Cardiac fibroblast (primary cell): ENCODE measurements around the gene LRP1B.
"Not testable (repeated sequence)": the region's sequence is repeated elsewhere in the genome, so short reads cannot be mapped to it uniquely, and the experiment has no call there.

Experiments used
- DNase-seq, 2 donors: peaks; one replicate each; pipeline versions ENCODE4 v3.0.0 to v3.0.0-alpha.2; 2010; ENCODE audit warnings: low read depth in 2 of 2
- H3K4me3 ChIP-seq, 2 donors: replicated peaks in 1 of 2; 1 replicate in 1 of 2; 2 replicates in 1 of 2; pipeline ENCODE4 v1.5.1; 2011; ENCODE audit warnings: low read depth in 2 of 2, low read length in 2 of 2, mild to moderate bottlenecking in 2 of 2, moderate library complexity in 1 of 2
- TF ChIP-seq, protein P1 (sequence below): IDR thresholded peaks from one replicate; pipeline ENCODE4 v1.5.1; 2011; ENCODE audit warnings: low read depth, mild to moderate bottlenecking, low read length, inconsistent platforms

Gene LRP1B

GRCh38 chr2:141835103-141835502 lies 295.7 kb downstream of the LRP1B start:
- DNase-seq: no peak
- no peak overlapping the region for H3K4me3 ChIP-seq
- TF ChIP-seq, protein P1, sequence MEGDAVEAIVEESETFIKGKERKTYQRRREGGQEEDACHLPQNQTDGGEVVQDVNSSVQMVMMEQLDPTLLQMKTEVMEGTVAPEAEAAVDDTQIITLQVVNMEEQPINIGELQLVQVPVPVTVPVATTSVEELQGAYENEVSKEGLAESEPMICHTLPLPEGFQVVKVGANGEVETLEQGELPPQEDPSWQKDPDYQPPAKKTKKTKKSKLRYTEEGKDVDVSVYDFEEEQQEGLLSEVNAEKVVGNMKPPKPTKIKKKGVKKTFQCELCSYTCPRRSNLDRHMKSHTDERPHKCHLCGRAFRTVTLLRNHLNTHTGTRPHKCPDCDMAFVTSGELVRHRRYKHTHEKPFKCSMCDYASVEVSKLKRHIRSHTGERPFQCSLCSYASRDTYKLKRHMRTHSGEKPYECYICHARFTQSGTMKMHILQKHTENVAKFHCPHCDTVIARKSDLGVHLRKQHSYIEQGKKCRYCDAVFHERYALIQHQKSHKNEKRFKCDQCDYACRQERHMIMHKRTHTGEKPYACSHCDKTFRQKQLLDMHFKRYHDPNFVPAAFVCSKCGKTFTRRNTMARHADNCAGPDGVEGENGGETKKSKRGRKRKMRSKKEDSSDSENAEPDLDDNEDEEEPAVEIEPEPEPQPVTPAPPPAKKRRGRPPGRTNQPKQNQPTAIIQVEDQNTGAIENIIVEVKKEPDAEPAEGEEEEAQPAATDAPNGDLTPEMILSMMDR: no peak

DNA sequence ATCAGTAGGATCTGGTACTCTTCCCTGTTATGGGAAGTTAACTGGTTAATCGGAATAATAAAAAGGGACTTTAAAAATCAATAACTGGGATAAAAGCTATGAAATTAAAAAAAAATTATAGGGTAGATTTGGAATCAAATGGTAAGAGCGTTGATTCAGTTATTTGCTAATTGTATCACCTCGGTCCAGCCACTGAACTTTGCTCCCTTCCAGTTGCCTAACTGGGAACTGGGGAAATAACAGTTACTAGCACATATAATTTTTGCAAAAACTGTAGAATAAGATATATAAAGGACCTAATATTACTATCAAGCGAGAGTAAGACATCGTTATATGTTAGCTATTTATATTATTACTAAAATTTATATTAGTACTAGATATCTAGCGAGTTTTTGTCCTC lies 302.1 kb downstream of the LRP1B start:
- H3K4me3 ChIP-seq: no peak overlapping the region

DNA sequence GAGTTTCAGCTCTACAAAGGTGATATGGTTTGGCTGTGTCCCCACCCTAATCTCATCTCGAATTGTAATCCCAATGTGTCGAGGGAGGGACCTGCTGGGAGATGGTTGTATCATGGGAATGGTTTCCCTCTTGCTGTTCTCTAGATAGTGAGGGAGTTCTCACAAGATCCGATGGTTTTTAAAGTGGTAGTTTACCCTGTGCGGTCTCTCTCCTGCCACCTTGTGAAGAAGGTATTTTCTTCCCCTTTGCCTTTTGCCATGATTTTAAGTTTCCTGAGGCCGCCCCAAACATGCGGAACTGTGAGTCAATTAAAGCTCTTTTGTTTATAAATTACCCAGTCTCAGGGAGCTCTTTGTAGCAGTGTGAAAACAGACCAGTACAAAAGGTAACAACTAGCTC lies 306.0 kb downstream of the LRP1B start:
- TF ChIP-seq, protein P1: no peak
- H3K4me3 ChIP-seq: no peak overlapping the region
- DNase-seq: no peak

More for the DNA sequence above, 302.1 kb downstream of the LRP1B start:
- TF ChIP-seq, protein P1: no peak
- no peak for DNase-seq

GRCh38 chr2:141820893-141821292 lies 309.9 kb downstream of the LRP1B start:
- TF ChIP-seq, protein P1: no peak
- H3K4me3 ChIP-seq: no peak overlapping the region
- DNase-seq: no peak

DNA sequence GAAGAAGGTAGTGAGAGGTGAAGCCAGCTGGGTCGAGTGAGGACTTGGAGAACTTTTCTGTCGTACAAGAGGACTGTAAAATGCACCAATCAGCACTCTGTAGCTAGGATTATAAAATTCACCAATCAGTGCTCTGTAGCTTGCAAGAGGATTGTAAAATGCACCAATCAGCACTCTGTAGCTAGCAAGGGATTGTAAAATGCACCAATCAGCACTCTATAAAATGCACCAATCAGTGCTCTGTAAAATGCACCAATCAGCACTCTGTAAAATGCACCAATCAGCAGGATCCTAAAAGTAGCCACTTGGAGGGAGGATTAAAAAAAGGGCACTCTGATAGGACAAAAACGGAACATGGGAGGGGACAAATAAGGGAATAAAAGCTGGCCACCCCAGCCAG lies 315.5 kb downstream of the LRP1B start:
- DNase-seq, H3K4me3 ChIP-seq: not testable (repeated sequence)

GRCh38 chr2:141814150-141814549 lies 316.7 kb downstream of the LRP1B start:
- TF ChIP-seq, protein P1: no peak
- no peak for DNase-seq

GRCh38 chr2:141810148-141810547 lies 320.7 kb downstream of the LRP1B start:
- TF ChIP-seq, protein P1: no peak
- no peak overlapping the region for H3K4me3 ChIP-seq
- DNase-seq: no peak

More at GRCh38 chr2:141814150-141814549, 316.7 kb downstream of the LRP1B start:
- no peak overlapping the region for H3K4me3 ChIP-seq

- TF ChIP-seq, protein P1: no peak
- H3K4me3 ChIP-seq: no peak overlapping the region
- DNase-seq: no peak
Observed at GRCh38 chr2:141806090-141806489, 324.7 kb downstream of the LRP1B start.
